GM20000 (cell line): ENCODE measurements around the gene OSER1.
"Not testable (repeated sequence)": the region's sequence is repeated elsewhere in the genome, so short reads cannot be mapped to it uniquely, and the experiment has no call there.

Source experiments
- DNase-seq: peaks from one replicate; pipeline ENCODE4 v3.0.0; 2012; ENCODE audit warnings: low spot score
- TF ChIP-seq, protein P1 (sequence below): IDR thresholded peaks from 2 replicates; pipeline ENCODE4 v1.5.1; 2012; ENCODE audit warnings: mild to moderate bottlenecking, control low read depth; ENCODE audit errors: extremely low read depth, missing control alignments

OSER1 gene

GRCh38 chr20:44200983-44201382, 9.6 kb downstream of the OSER1 start:
- TF ChIP-seq, protein P1, sequence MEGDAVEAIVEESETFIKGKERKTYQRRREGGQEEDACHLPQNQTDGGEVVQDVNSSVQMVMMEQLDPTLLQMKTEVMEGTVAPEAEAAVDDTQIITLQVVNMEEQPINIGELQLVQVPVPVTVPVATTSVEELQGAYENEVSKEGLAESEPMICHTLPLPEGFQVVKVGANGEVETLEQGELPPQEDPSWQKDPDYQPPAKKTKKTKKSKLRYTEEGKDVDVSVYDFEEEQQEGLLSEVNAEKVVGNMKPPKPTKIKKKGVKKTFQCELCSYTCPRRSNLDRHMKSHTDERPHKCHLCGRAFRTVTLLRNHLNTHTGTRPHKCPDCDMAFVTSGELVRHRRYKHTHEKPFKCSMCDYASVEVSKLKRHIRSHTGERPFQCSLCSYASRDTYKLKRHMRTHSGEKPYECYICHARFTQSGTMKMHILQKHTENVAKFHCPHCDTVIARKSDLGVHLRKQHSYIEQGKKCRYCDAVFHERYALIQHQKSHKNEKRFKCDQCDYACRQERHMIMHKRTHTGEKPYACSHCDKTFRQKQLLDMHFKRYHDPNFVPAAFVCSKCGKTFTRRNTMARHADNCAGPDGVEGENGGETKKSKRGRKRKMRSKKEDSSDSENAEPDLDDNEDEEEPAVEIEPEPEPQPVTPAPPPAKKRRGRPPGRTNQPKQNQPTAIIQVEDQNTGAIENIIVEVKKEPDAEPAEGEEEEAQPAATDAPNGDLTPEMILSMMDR = no peak
- DNase-seq = no peak

DNA sequence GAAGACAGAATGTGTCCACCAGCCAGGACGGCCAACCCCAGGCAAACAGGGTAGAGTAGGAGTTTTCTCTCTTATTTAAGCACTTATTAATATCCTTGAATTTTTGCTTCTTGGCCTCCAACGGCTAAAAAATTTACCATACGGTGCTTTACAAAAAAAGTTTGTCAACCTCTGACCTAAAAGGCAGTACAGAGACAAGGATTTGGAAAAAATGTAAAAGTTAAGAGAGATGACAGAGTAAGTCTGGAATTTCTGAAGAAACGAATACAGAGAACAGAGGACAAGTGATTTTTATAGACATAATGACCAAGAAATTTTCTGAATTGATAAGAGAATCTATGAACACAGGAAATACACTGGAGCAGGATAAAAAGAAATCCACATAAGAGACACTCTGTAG, 10.2 kb downstream of the OSER1 start:
- TF ChIP-seq, protein P1 = no peak
- DNase-seq = no peak

DNA sequence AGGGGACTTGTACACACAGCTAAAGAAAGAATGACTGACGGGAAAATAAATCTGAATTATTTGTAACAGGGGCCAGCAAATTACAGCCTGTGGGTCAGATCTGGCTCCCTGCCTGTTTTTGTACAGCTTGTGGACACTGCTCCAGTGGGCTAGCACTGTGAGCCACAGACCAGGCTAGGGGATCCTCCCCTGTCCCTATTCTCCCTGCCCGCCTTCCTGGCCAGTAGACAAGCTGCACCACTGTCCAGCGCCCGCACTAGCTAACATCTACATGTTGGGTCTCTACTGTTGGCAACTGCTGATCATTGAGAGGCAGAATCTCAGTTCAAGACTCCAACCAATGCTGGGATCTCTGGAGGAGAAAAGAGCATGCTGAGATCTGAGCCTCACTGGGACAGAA, 10.7 kb downstream of the OSER1 start:
- DNase-seq = no peak
- TF ChIP-seq, protein P1 = no peak

- DNase-seq = no peak
- TF ChIP-seq, protein P1 = no peak
These were observed 11.7 kb downstream of the OSER1 start for GRCh38 chr20:44198872-44199271.

DNA sequence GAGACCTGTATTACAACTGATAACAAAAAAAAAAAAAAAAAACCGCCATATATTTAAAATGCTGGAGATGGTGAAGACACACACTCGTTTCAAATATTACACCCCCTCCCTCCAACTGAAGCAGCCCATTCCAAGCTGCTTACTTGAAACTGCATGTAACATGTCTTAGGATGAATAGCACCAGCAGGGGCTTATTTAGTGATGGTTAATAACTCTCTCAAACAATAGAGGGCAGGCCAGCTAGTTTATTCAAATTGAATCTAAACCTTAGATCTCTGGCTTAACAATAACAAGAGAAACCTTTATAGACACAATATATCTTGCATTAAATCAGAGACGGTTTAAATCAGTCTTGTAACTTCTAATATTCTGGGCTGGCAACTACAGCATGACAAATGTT, 14.3 kb downstream of the OSER1 start:
- no peak for DNase-seq
- TF ChIP-seq, protein P1 = no peak

DNA sequence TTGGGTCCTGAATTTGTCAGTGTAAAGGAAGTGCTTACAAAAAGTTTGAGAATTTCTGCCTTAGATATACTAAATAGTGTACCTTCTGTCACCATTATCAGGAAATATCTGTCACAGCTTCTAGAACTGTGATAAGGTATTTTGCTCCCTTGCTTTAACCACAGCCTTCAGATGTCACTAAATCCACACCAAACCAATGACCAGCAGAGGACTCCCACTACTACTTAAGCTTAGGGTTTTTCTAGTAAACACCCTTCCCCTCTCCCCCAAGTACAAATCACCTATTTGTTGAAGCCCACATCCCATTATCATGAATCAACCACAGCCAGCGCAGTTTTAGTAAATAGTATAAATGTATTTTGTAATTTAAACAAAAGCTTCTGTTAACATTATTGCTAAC, 15.0 kb downstream of the OSER1 start:
- TF ChIP-seq, protein P1 = no peak
- no peak for DNase-seq

GRCh38 chr20:44193801-44194200, 16.8 kb downstream of the OSER1 start:
- no peak for DNase-seq
- TF ChIP-seq, protein P1 = no peak

DNA sequence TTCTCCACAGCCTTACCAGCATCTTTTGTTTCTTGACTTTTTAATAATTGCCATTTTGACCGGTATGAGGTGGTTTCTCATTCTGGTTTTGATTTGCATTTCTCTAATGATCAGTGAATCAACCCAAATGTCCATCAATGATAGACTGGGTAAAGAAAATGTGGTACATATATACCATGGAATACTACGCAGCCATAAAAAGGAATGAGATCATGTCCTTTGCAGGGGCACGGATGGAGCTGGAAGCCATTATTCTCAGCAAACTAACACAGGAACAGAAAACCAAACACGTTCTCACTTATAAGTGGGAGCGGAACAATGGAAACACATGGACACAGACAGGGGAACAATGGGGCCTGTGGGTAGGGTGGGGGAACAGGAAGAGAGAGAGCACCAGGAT, 18.9 kb downstream of the OSER1 start:
- not testable (repeated sequence) for DNase-seq
